Thyroid gland (tissue), 4 donors: ENCODE measurements around the gene PMM2. TPM values are rescaled to one million over a fixed set of nuclear protein-coding genes. Genes with fewer than 3 reads are reported as not detected.

Source experiments
- DNase-seq, 2 donors: peaks; one replicate each; pipeline ENCODE4 v3.0.0-alpha.2; 2019
- H3K27ac ChIP-seq, 3 donors: fragments of 200-600 bp; sonication (generic); 1 replicate in 2 of 3; 2 replicates in 1 of 3; pipeline ENCODE4 v1.5.1; 2016 to 2019; ENCODE audit warnings: mild to moderate bottlenecking in 1 of 3, moderate library complexity in 1 of 3
- H3K27me3 ChIP-seq: fragments of 200-600 bp; sonication (generic); one replicate; pipeline ENCODE4 v1.5.1; 2019
- H3K36me3 ChIP-seq, 2 donors: fragments of 200-600 bp; sonication (generic); one replicate each; pipeline ENCODE4 v1.5.1; 2016 to 2019
- H3K4me1 ChIP-seq, 2 donors: fragments of 200-600 bp; sonication (generic); one replicate each; pipeline ENCODE4 v1.5.1; 2017 to 2019
- H3K4me3 ChIP-seq, 3 donors: fragments of 200-600 bp; sonication (generic); replicated peaks in 1 of 3; 1 replicate in 2 of 3; 2 replicates in 1 of 3; pipeline ENCODE4 v1.5.1; 2016; ENCODE audit warnings: mild to moderate bottlenecking in 1 of 3
- H3K9me3 ChIP-seq: fragments of 200-600 bp; sonication (generic); one replicate; pipeline ENCODE4 v1.5.1; 2017
- CTCF ChIP-seq, 6 experiments: fragments of 200-600 bp in 3 of 6; fragments of 450-650 bp in 3 of 6; sonication (generic) in 3 of 6; IDR thresholded peaks; one replicate each; pipeline ENCODE4 v1.5.1; 2016 to 2019; ENCODE audit warnings: antibody characterized with exemption in 6 of 6, mild to moderate bottlenecking in 2 of 6, inconsistent platforms in 1 of 6, moderate library complexity in 1 of 6
- POLR2A ChIP-seq, 2 donors: fragments of 450-650 bp; IDR thresholded peaks; one replicate each; pipeline ENCODE4 v1.6.1; 2017; ENCODE audit warnings: antibody characterized with exemption in 2 of 2, mild to moderate bottlenecking in 2 of 2, moderate library complexity in 1 of 2
- WGBS, 2 donors: methylation state at CpG; one replicate each; pipeline ENCODE4 v1.1.5; 2017; 5-methylcytosine and 5-hydroxymethylcytosine counted together
- intact Hi-C: fragments of 100-400 bp; cut with DNase I; formaldehyde crosslinking; loops from one replicate; pipeline ENCODE4 v1.15.1; 2023
- total RNA-seq, 4 donors: library from RNA; depleted of rRNA; stranded (reverse); fragments of >200 nt; gene quantifications; one replicate each; pipeline ENCODE4 v1.2.3, GENCODE V29; 2016

The PMM2 gene
- total RNA-seq, 4 donors from 2014 or later: 26.2 to 49.6 (median 30.8) TPM

- no peak for DNase-seq
- intact Hi-C loops: no loop called here
- Histone ChIP-seq H3K27ac (no peak overlapping the region), H3K4me3 (no peak overlapping the region), H3K36me3 (peaks cover 94 to 98% of the 10 kb centered on the region in 2 donors), H3K27me3 (no peaks in the 10 kb centered on the region), H3K9me3 (no peaks in the 10 kb centered on the region), H3K4me1 (no peaks in the 10 kb centered on the region)
- TF ChIP-seq CTCF (IDR thresholded peaks at IDR 0.05) (no peak), POLR2A (IDR thresholded peaks at IDR 0.05) (no peak)
- 78 to 86% methylated on average over 3 of the region's 3 CpGs for WGBS, 2 donors
These were observed 101.2 kb downstream of the PMM2 start for GRCh38 chr16:8898660-8899318.

Other genes starting within 250 kb of the PMM2 start
- gene TMEM114, start 207.3 kb upstream of the PMM2 start, total RNA-seq: not detected
- 10 to 100 TPM; 16.5 to 43.2 (median 18.8) TPM for gene METTL22, start 176.1 kb upstream of the PMM2 start, total RNA-seq
- 10 to 100 TPM; 10.9 to 53.7 (median 35.9) TPM for gene ABAT, start 123.2 kb upstream of the PMM2 start, total RNA-seq
- 1 to 10 TPM; 6.6 to 9.2 (median 8.2) TPM for gene TMEM186, start 200 bp upstream of the PMM2 start, total RNA-seq
- 10 to 100 TPM; 43.4 to 67.5 (median 61.1) TPM for gene CARHSP1, start 71.2 kb downstream of the PMM2 start, total RNA-seq
- not detected for gene LITAFD, start 84.5 kb downstream of the PMM2 start, total RNA-seq
- gene USP7, start 166.1 kb downstream of the PMM2 start, total RNA-seq: 10 to 100 TPM; 57.9 to 93.6 (median 85.5) TPM